ENCODE data around the gene PHF1.

PHF1 gene

GRCh38 chr6:33430991-33431879 lies 20.4 kb downstream of the PHF1 start:
- peak overlapping the region; percentile 7 for H3K4me3 ChIP-seq (replicated peaks; ENCODE audit: low read depth, low read length)
- DNase-seq (ENCODE audit: low read depth), result peak; percentile 57
- TF ChIP-seq CTCF (IDR thresholded peaks at IDR 0.05; ENCODE audit: low read length, missing control alignments), result no peak

- no peak for DNase-seq (ENCODE audit: low read depth)
- no peak overlapping the region for H3K4me3 ChIP-seq (replicated peaks; ENCODE audit: low read depth, low read length)
- no peak for TF ChIP-seq CTCF (IDR thresholded peaks at IDR 0.05; ENCODE audit: low read length, missing control alignments)
Measured at GRCh38 chr6:33431880-33432541, 21.2 kb downstream of the PHF1 start.

- H3K4me3 ChIP-seq (replicated peaks; ENCODE audit: low read depth, low read length), result no peak overlapping the region
- no peak for DNase-seq (ENCODE audit: low read depth)
- no peak for TF ChIP-seq CTCF (IDR thresholded peaks at IDR 0.05; ENCODE audit: low read length, missing control alignments)
Measured at GRCh38 chr6:33432546-33432945, 21.7 kb downstream of the PHF1 start.

GRCh38 chr6:33433001-33433543 lies 22.3 kb downstream of the PHF1 start:
- DNase-seq (ENCODE audit: low read depth), result no peak
- no peak for TF ChIP-seq CTCF (IDR thresholded peaks at IDR 0.05; ENCODE audit: low read length, missing control alignments)
- H3K4me3 ChIP-seq (replicated peaks; ENCODE audit: low read depth, low read length), result no peak overlapping the region

- DNase-seq (ENCODE audit: low read depth), result peak; percentile 52
- no peak overlapping the region for H3K4me3 ChIP-seq (replicated peaks; ENCODE audit: low read depth, low read length)
- TF ChIP-seq CTCF (IDR thresholded peaks at IDR 0.05; ENCODE audit: low read length, missing control alignments), result no peak
Measured at GRCh38 chr6:33433544-33434191, 22.9 kb downstream of the PHF1 start.

GRCh38 chr6:33434961-33435360 lies 24.1 kb downstream of the PHF1 start:
- no peak for DNase-seq (ENCODE audit: low read depth)
- H3K4me3 ChIP-seq (replicated peaks; ENCODE audit: low read depth, low read length), result no peak overlapping the region
- TF ChIP-seq CTCF (IDR thresholded peaks at IDR 0.05; ENCODE audit: low read length, missing control alignments), result no peak

All from fibroblast of pulmonary artery (primary cell).